GM19193 (cell line): ENCODE data around the gene KCTD15.

Source experiments
- POLR2A ChIP-seq: IDR thresholded peaks from 4 replicates; pipeline ENCODE4 v1.6.1; 2011; ENCODE audit not compliant: insufficient read depth, insufficient read length; ENCODE audit errors: extremely low read depth

The KCTD15 gene

DNA sequence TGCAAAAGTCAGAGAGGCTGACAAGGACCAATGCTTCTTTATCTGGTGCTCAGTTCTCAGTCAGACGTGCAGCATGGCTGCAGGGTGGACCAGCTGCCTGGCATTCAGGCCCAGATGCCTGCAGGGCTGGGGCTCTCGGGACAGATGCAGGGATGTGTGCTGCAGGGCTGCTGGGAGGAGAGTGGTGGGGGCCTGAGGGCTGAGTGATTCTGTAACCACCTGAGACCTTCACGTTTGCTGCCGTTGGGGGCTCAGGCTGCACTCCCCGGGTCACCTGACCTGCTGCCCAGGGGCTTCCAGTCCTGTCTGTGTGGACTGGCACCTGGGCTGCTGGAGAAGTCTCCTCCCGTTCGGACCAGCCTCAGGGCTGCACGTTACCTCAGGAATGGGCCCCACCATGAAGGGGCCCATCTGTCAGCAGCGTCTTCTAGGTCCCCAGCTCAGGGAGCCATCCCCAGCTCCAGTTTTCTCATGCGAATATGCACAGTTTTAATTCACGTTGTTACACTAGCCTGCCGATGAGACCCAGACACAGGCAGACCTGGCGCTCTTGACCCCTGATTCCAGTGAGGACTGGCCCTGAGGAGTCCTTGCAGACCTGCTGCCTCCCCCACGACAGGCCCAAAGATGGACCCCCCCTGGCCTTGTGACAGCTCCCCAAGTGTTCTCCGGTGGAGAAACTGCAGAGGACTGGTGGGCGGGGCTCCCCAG, 16.9 kb downstream of the KCTD15 start:
- TF ChIP-seq POLR2A: no peak

DNA sequence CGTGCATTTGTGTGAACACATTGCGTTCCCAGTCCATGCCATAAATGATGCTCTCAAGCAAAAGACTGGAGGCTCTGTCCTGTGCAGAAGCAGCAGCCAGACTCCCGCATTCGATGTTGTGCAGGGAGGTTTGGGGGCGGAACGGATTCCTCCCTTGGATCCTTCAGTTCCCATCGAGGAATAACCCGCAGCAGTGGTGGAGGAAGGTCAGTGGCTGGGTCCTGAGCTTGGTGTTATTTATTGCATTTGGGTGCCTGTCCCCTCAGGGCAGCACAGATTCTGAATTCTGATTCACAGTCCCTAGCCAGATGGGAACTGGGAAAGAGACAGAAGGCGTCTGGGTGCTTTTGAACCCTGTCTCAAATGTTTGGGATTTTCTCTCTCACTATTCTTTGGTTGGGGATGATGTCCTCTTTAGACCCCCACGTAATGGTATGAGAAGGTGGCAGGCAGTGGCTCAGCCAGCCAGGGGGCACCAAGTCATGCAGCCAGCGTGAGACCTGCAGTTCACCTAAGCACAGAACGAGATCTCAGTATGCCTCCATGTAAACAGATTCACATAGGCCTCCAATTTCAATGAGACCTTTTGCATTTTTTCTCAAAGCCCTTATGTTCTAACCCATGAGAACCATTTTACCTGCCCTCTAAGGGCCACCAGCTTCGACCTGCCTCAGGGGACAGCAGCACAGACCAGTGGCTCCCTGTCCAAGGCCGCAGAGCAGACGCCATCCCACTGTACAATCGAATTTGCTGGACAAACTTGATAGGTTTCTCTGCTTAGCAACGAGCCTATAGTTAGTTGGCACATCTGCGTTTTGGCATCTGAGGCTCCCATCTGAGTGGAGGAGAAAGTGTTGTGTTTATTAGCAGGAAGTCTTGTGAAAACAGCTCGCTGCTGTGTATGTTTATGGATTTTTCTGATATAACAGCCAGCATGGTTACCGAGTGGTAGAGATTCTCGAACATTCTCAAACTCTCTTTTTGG, 17.8 kb downstream of the KCTD15 start:
- no peak for TF ChIP-seq POLR2A

DNA sequence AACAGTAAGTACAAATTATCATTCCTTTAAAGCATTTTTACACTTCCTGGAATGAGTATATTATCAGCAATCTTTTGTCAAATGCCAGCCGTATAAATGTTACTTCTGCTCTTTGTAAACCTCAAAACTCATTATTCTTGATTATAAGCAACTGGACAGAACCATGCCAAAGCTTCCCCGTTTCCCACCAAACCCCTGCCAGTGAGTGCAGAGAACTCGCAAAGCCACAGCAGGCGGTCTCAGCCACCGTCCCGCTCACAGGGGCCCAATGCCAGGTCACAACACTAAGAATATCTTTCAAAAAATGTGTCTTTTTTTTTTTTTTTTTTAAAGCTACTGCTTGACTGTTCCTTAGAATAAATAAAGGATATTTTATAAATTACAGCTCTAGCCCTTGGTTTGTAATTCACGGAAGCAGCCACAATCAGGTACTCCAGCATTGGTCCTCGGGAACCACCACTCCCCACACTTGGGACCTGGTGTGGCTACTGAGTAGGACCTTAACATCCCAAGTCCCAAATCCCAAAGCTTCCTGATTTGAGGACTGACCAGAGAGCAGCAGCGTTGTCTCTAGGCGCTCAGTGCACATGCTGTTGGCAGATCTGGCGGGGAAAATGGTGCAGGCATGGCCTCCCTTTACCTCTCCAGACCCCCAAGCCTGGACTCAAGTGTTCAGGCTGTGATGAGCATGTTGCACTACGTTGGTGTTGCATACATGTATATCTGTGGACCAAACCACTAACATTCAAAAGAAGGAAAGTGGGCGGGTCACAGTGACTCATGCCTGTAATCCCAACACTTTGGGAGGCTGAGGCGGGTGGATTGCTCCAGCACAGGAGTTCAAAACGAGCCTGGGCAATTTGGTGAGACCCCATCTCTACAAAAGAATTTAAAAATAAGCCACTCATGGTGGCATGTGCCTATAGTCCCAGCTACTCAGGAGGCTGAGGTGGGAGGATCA, 19.0 kb downstream of the KCTD15 start:
- no peak for TF ChIP-seq POLR2A

DNA sequence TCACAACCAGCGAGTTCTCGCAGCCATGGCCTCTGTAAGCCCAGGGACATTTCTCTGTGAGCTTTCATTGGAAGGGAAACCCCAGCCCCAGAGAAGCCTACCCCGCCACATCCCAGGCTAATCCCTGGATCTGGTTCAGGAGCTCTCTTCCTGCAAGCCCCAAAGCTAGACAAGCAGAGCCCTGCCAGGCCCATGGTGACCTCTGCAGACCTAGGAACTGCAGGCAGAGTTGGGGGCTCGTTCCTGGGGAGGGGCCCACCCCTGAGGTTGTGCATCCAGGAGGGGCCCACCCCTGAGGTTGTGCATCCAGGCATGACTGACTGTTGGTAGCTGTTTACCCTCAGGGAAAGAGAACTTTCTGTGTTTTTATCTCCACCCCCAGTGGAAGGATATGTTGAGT, 21.7 kb downstream of the KCTD15 start:
- TF ChIP-seq POLR2A: no peak

DNA sequence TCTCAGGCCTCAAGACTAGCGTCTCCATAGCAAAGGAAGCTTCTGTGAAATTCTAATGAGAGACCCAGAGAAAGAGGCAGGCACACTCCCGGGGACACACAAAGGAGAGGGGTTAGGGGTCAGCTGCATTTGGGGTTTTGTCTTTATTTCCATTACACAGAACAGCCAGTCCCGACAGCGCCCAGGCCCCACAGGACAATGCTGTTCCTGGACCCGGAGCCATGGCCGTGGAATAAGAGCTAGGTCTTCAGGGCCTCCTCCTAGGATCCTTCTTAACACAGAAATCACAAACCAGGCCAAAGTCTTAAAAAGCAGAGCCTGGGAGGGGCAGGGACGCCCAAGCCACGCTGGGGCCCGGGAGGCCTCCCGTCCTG, 22.8 kb downstream of the KCTD15 start:
- TF ChIP-seq POLR2A: no peak

DNA sequence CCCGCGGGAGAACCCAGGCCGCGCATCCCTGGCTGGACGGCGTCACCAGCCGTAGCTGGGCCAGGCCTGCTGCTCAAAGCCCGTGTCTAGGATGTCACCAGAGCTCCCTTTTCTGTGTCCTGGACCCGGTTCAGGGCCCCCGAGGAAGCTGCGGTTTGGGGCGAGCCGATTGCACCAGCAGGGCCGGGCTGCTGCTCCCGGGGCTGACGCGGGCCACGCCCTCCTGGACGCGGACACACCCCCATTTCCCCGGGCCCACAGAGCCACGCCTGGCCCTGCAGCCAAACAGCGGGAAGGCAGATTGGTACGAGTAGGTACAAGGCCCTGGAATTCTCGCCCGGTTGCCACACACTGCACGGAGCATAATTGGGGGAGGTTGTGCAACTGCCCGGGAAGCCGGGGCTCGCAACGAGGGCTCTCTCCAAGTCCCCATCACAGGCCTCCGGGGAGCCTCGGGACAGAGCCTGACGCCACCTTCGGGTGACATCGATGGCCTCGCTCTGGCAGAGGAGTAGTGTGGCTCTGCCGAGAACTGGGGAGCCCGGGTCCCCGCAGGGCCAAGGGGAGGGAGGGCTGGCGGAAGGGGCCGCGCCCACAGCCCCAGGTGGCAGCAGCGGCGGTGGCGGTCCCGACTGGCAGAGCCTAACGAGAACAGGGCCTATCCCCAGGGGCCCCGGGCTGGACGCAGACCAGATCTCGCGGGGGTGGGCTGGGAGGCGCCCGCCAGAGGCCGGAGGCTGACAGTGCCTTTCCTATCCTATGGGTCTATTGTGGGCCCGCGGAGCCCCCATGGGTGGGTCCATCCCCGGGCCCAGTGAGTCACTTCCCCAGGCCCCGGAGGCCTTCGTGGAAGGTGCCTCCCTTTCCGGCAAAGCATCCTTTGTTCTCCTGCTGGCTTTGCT, 23.5 kb downstream of the KCTD15 start:
- TF ChIP-seq POLR2A: no peak

DNA sequence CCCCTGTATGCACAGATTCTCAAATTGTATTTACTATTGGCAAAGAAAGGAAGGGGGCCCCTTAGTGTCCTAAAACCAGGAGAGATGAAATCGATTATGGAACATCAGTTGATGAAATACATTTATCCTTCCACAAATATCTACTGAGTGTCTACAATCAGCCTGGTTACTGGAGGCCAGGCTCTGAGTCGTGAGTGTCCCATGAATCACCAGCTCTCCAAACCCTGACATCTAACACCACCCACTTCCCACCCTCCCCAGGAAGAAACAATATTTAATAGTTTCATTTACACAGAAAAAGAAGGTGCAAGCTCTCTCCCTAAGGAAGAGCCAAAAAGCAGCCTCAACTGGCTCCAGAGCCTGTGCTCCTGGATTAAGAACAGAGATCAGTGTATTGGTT, 25.2 kb downstream of the KCTD15 start:
- no peak for TF ChIP-seq POLR2A

DNA sequence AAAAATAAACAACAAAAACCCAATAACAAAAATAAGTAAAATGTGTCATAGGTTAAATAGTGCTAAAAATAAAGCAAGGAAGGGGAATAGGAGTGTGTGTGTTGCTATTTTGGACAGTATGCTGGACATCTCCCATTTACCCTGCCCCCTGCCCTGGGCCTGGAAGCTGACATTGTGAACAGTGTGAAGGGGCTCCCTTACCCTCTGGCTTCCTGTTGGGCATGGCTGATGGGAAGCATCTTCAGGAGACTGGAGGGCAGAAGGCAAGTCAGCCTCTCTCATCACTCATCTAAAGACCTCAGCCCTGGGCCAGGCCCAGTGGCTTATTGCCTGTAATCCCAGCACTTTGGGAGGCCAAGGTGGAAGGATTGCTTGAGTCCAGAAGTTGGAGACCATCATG, 26.7 kb downstream of the KCTD15 start:
- no peak for TF ChIP-seq POLR2A

DNA sequence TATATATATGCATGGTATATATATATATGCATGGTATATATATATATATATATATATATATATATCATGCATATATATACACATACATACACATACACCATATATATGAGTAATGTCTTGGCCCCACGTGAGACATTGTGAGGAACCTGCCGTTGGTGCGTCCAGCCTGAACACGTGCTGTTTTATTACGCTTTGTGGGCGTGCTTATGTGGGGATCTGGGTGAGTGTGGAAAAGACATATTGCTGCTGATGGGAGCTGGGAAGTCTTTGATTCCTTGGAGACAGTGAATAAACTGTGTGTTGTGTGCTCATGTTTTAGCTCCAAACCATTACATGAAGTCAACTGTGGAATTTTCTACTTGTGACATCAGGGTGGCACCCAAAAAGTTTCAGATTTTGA, 28.9 kb downstream of the KCTD15 start:
- no peak for TF ChIP-seq POLR2A

DNA sequence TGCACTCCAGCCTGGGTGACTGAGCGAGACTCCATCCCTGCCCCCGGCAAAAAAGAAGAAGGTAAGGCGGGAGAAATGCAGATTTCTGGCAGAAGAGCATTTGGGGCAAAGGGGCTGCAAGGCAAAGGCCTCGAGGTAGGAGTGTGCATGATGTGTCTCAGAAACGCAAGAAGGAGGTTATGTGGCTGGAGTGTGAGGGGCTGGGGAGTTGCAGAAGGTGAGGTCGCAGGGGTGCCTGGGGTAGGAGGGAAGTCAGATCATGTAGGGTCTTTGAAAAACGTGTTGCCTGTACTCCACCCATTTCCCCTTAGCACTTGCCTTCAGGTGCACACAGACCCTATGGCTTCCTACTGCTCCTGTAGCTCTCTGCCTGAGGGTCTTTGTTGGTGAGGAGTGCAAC, 29.9 kb downstream of the KCTD15 start:
- no peak for TF ChIP-seq POLR2A

DNA sequence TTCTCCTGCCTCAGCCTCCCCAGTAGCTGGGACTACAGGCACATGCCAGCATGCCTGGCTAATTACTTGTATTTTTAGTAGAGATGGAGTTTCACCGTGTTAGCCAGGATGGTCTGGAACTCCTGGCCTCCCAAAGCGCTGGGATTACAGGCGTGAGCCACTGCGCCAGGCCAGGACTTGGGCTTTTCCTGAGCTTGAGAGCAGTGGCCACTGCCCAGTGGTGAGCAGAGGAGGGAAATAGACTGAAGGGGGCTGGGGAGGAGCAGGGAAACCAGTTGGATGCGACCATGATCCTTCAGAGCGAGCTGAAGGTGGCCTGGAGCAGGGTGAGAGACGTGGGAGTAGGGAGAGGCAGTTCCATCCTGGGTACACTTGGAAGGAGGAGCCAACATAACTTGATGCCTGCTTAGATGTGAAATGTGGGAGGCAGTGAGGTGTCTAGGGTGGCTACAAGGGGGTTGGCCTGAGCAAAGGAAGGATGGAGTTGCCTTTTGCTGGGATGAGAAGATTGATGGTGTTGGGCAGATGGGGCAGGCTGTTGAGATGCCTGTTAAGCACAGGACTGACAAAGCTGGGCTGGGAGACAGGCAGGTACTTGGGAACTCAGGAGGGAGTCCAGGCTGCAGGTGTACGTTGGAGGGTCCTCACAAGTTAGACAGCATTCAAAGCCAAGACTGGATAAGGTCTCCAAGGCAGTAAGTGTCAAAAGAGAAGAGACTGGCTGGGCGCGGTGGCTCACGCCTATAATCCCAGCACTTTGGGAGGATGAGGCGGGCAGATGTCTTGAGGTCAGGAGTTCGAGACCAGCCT, 31.8 kb downstream of the KCTD15 start:
- TF ChIP-seq POLR2A: no peak

DNA sequence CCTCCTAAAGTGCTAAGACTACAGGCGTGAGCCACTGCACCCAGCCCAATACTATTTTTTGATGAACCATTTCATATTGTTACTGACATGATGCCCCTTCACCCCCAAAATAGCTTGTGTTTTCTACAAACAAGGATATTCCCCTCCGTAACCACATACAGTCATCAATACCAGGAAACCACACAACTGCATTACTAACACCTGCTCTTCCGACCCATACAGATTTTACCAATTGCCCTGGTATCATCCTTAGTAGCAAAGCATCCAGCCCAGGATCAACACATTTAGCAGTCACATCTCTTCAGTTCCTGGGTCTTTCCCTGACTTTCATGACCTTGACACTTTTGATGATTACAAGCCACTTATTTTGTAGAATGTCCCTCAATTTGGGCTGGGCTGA, 33.6 kb downstream of the KCTD15 start:
- no peak for TF ChIP-seq POLR2A

DNA sequence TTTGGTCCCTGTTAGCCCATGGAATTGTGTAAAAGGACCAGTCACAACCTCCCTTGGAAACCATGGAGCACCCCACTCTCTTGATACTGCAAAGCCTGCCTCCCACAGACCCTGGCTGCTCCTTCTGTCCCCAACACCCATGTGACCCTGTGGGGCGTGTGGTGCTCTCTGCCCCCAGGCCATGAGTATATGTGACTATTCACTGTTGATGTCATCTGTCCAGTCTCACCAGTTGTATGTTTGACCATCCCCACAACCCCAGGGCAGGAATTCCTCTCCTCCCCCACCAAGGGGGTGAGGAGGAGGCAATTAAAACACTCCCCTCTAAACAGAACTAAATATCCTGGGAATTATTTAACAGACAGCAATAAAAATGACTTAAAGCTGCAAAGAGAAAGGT, 35.2 kb downstream of the KCTD15 start:
- no peak for TF ChIP-seq POLR2A
